Measurements from ENCODE around the gene VAPA.
A peak's percentile ranks its signal among the peaks of the same experiment; 100 is the strongest.

VAPA gene

DNA sequence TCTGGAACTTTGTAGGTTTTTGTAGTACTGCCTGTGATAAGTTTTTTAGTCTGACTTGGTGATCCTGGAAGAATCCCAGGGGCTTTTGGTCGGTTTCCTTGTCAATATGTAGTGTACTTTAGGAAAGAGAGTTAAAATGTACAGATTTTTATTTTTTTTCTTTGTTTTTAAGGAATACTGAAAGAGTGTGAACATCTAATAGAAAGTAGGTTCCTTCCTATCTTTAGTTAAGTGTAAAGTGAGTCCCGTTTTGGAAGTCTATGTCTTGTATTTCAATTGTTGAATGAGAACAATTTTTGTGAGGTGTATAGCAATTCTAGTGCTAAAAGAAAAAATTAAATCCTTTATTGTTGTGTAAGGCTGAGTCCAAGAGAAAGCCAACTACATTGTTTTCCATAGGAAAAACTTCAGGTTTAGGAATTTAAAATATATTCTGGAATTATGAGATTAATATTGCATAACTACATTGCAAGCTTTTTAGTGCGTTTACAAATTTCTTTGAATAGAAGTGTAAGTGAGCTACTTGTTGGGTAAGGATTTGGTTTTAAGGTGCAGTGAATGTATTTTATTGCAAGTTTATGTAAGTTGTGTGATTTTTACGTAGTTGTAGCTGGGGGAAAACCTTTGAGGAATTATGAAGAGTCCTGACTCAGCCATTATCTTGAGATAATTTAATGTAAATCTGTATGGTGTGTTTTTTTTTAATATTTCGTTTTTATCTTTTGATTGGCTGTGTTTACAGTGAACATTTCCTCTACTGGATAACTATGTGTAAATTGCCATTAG, 1.7 kb downstream of the VAPA start:
- DNase-seq: no peak

DNA sequence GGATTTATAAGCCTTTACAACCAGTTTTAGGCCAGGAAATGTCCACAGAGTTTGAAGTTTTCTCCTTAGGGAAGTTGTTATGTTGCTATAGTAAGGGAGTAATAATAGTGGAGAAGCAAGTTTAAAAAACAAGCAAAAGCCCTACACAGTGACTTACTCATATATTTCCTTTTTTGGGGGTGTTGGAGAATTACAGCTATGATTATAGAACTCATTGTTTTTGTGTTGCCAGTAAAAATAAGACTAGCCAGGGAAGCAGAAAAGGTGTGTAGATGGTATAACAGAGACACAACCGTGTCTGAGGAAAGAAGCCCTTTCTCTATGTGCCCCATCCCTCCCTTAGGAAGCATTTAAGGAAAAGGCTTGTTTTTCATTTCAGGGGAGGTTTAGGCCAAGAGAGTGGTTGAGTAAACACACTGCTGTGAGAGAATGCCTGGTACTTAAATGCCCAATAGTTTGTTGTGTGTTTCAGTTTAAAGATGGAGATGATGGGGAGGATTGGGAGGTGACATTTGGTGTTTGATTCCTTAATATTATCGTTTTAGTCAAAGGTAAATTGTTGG, 2.3 kb downstream of the VAPA start:
- DNase-seq: no peak

DNA sequence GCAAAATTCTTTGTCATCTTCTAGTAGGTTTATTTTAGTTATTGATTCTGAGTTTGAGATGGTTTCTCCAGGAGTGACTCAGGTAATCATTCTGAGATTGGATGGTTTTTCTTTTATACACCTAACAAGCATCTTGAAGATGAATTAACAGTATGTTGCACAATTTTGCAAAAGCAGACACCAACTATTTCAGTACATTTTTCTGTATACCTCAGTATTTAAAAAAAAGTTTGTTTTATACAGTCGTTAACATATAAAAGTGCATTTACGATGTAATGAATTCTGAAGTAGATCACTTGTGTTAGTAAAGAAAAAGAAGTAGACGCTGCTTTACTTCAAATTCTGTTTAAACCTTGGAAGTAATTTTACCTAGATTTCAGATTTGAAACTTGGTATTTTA, 3.0 kb downstream of the VAPA start:
- no peak for DNase-seq

DNA sequence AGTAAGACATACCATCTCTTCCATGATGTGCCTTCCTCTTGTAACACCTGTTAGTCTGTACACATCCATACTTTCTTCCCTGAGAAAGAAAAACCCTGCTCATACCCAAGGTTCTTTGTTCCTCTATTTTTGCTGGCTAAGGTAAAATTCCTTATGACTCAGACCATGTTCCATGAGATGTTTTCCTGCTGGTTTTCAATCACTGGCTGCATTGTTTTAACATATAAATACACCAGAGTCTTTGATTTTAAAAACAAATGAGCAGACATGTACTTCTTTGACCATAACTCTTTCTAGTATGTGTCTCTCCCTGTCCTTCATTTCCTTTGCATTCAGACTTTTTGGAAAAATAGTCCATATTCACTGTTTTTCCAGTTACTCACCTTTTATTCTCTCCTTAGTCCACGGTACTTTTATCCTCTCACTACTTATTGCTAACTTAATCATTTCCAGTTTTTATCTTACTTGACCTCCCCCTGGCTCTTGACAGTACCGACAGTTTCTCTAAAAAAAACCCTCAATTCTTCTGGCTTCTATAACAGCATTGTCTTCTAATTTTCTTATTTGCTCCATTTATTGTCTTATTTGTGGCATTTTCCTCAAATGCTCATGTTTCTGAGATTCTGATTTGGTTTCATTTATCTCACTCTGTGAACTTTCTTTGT, 4.3 kb downstream of the VAPA start:
- DNase-seq: no peak

DNA sequence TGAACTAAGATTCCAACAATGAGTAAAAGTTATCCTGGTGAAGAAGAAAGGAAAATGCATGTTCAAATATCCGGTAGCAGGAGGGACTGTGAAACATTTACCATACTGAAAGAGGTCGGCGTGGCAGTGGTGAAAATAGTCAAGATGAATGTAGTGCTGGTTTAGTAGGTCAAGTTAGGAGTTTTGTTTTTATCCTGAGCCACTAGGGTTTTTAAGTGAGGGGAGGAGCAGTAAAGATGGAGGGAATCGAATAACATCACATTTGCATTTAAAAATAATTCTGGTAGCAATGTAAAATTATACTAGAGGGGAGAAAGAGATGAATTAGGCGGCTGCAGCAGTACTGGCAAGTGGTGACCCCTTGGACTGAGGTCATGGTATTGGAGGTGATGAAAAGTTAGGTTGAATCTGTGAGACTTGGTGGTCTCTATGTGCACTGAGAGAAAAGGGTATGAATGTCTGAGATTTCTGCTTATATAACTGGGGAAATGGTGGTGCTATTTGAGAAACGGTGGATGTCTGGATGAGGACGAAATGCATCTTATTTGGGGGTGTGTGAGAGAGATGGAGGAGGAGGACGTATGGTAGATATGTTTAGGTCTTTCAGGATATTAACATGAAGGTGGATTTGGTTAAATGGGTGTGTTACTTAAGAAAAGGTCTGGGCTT, 5.9 kb downstream of the VAPA start:
- no peak for DNase-seq

DNA sequence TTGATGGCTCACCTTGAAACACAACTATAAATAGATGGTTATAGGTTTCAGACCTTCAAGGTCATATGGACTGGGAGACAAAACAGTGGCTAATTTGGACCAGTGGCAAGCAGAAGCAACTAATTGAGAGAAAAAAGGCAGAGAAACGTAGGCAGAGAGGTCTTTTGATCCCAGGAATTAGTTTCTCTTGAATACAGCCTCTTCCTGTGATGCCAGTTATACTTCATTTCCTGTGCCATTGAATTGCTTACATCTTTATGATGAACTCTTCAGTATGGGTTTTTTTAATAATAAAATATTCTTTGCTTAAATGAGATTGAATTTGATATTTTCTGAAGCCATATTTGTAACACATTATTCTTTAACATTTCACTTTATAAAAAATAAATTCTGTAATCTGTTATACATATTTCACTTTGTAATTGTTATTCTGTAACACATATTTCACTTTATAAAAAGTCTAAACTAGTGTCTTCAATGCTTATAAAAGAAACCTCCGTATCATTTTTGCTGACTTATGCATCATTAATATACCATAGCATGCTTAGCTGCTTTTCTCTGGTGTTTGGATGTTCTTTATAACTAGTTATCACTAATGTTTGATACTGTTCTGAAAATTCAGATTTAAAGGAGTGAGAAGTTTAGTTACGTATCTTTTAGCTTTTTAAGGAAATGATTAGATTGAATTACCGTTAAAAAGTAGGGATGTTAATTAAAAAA, 8.9 kb downstream of the VAPA start:
- no peak for DNase-seq

DNA sequence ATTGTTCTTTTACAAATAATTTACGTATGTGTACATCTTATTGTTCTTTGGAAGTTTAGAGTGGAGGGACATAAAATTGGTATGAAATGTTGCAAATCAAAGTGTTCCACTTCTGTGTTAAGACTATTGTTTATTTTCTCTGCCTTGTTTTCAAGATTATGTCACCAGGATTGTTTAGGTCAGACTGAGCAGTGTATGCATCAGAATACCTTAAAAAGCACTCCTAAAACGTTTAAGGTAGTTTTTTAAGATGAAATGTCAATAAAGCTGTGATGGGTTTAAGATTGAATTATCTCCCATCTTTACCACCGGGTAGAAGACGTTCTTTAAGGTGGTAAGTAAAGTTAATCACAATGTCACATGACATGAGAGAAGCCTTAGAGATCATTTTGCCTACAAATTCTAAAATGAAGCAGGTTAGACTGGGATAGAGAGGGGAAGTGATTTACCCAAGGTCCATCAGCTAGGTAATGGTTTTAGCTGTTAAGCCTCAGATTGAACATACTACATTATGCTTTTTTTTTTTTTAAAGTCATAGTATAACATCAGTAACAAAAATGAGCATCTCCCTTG, 10.6 kb downstream of the VAPA start:
- no peak for DNase-seq

DNA sequence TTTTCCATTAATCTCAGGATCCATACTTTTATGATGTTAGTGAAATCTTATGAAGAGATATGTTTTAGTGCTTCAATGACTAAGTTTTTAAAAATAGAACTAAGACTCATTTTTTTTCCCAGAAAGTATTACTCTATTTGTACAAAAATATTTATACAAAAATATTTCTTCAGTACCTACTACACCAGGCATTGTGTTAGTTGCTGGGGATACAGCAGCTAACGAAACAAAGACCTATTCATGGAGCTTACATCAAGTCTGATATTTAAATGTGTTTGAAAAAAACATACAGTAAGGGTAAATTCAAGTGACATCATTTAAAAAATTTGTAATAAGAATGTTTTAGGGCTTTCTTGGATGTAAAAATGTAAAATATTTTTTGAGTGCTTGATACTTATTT, 11.6 kb downstream of the VAPA start:
- no peak for DNase-seq

DNA sequence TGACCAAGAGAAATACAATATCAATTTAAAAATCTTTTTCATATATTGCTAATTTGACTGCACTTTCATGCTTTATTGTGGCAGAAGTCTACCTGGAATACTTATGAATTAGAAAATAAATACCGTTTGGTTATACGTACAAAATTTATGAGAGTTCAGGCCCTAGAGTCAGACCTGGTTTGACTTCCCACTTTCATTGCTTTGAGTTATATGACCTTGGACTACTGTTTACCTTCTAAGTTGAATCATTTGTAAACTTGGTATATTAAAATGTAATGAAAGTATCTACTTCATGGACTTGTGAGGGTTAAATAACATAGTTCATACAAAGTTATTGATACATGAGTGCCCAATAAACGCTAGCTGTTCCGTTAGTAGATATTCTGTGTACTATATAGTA, 12.0 kb downstream of the VAPA start:
- DNase-seq: no peak

DNA sequence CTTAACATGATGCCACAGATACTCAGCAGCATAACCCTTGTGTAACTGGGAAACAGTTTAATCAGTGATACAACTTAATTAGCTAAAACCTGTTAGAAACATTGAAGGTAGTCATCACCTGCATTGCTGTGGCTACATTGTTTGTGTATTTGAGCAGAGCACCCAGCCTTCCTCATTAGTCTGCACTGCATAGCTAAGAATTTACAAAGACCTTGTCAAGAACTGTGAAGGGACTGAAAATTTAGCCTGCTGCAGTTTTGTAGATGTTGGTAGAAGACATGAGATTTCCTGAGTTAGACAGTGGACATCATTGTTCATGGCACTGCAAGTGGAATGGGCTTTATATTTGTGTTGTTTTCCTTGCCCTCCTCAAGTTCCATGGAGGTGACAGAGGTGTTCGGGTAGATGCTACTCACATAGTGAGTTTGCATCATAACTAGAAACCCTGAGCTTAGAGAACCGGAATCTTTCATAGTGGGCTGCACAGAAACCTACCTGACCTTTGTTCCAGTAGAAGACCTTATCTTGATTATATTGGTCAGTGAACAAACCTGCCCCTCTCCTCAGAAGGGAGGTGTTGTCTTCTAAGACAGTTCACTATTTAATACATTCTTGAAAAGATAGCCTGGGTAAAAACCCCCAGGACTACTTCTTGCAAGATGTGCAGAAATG, 12.5 kb downstream of the VAPA start:
- no peak for DNase-seq

DNA sequence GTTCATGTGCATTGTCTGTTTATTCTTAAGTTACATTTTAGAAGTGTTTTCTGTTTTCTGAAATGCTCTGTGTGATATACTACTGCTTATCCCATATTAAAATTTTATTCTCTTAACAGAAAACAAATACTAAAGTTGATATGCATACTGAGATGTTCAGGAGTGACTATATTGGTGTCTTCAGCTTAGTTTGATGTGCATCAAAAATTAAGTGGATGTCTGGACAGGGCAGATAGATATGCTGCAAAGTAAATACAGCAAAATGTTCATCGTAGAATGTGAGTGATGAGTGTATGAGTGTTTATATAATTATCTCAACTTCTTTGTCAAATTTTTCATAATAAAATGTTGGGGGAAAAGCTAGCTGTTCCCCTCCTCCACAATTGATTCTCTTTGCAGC, 13.2 kb downstream of the VAPA start:
- no peak for DNase-seq

DNA sequence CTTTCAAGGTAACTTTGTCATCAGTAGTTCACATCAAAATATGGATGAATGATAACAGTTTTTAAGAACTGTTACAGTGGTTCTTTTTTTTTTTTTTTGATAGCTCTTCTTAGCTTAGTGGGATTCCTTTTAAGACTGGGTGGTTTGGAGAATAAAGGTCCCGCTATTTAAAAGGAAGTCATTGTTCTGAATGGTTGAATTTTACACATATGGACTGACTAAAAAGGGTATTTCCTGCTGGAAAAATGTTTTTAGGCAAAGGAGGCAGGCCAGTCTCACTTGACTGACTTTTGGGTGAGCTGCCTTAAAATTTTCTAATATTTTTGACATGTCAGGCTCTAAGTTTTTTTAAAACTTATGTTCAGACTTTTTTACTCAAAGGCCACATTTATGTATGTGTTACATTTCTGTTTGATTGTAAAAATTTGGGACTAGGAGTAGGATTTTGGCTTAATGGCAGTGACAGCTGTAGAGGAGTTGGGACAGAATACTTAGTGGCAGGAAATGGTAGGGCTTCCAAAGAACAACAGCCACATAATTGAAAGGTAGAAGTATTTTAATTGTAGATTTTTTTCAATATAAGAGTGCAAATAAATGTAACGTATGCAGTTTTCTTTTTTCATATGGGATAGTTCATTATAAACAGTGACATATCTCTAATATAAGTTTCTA, 13.7 kb downstream of the VAPA start:
- no peak for DNase-seq

DNA sequence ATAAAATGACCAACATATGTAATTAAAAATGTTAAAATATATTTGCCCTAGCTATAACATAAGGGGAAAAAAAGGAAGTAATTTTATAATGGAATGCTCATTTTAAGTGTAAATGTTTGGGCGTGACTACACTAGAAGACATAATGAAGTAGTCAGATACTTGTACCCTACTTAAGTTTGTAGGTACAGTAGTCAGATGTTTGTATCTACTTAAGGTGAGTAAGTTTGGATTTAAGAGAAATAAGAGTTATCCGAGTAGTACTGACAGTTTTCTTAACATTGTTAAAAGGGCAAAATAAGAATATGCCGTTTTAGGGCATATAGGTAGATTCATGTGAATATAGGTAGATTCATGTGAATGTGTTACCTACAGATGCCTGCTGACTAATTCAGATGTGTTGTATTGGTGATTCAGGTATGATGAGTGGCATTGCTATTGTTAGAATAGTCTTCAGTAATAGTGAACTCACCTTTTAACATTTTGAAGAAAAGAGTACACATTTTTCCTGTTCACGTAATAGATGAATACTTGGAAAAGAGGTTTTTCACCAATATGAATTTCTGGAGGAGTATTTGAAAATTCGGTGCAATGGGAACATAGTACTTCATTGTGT, 14.9 kb downstream of the VAPA start:
- DNase-seq: no peak

DNA sequence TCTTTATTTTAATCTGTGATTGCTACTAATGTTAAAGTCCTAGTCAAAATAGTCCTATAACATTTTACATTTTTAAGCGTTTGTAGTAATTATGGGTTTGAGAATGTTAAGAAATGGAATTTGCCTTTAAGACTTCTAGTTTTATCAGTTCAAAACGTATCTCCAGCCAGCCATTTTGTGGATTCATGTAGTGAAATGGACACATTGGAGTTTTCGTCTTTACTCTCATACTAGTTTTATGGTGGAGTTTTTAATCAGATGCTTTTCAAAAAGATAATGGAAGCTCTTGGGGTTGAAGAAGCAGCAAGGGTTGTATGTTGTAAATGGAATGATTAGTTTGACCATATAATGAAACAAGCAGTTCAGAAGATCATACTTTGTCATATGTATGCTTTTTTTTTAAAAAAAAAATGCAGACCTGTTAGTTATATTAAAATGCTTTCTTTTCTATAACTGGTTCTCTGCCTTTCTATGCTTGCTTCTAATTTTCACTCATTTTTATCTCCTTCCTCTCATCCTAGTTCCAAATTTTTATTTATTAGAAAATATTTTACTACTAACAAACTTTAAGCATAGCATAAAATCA, 16.6 kb downstream of the VAPA start:
- DNase-seq: no peak

DNA sequence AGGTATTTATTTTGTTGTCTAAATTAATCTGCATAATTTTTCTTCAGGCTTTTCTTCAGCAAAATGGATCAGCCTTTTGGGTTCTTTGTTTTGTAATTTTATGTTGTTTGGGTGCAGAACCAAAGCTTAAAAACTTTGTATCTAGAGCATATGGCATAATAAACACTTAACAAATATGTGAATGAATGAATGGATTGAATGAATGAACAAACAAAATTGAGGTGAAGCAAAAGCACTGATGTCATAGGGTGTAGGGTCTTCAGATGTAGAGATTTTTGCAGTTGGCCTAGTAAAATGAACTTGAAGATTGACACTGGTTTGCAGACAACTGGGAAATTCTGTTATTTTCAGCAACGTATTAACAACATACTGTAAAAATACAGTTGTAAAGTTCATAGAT, 17.3 kb downstream of the VAPA start:
- DNase-seq: no peak

DNA sequence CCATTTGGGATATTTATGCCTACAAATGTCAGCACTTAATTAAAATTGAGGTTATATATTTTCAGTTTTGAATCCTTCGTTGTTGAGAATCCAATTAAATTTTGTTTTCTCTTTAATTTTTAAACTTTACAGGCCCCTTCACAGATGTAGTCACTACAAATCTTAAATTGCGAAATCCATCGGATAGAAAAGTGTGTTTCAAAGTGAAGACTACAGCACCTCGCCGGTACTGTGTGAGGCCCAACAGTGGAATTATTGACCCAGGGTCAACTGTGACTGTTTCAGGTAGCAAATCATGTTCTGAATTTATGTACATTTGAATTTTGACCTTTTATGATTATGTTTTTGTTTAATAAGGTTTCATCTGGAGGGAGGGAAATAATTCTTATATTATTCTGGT, 17.9 kb downstream of the VAPA start:
- DNase-seq: no peak

DNA sequence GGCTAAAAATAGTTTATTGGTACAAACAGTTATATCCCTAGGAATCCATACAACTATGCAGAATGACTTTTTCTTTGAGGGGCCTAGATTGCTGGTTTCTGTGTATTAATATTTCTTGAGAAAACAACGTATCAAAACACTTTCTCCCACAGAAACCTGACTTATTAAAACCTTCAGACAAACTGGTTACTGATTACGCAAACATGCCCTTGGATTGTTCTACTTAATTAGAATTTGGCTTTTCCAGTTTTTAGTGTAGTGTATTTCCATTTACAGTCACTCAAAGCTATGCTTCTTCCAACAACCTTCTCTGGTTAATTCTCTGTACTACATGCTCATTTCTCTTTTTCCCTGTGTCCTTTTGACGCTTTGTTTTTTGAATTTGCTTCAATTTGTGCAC, 20.0 kb downstream of the VAPA start:
- DNase-seq: no peak

DNA sequence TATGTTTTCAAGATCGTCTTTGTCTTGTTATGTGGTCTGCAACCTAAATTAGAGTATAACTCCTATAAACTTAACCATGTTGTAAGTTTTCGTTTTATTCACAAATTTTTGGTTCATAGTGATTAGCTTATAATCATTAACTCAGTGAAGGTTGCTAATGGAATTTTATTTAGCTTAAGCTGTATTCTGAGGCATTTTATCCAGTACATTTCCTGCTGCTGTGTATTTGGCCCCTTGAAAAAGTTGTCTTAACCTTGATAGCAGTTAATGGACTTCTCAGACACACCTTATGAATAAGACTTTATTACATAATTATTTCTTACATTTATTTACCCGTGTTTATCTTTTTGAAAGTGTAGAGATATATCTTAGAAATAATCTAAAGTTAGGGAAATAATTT, 20.5 kb downstream of the VAPA start:
- DNase-seq: no peak

DNA sequence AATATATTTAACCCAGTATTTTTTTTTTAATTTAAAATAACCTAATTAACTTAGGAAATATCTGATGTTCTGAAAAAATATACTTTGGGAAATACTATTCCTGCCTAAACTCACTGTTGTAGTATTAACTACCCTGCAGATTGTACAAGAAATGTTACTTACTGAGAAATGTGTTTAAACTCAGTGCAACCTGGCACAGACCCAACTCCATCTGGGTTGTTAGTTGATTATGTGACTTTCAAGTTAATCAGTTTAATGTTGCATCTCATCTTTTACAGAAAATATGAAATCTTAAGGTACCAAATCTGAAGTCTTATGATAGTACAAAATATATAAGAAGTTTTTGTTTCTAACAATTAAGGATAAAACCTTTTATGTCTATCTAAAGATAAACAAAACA, 27.3 kb downstream of the VAPA start:
- no peak for DNase-seq

DNA sequence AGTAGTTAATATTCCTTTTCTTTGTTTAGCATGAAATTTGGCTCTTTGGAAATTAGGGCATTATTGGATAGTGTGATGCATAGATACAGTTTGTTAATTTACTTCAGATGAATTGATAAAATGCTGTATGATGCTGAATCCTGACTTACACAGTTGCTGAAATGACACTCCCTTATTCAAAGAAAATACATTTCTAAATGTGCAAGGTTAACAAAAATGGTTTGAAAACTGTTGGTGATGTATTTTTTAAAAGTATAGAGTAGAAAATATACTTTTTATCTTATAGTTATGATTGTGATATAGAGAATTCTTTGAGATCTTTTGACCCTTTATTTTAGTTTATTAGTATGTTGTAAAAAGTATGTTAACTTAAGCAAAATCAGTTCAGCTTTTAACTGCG, 27.8 kb downstream of the VAPA start:
- no peak for DNase-seq

DNA sequence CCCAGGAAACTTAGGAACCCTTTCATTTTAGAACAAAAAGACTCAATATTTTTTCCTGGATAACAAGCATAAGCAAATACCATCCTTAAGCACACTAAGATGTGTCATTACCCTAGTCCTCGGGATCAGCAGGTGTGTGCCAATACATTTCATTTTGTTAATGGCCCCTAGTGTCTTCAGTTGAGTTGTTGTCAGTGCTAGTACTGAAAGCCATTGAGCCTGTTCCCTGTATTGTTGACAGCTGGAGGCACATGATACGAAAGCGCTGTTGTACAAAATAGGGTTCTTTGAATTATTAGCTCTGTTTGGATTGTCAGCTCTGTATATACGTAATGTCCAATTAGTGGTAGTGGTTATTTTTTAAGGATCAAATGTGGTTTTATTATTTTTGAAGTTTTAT, 29.5 kb downstream of the VAPA start:
- peak; percentile 62 for DNase-seq

All from NCI-H774 (cell line).